Osteocyte (in vitro differentiated cells): Measurements from ENCODE around the gene ZSCAN9. TPM values are rescaled to one million over a fixed set of nuclear protein-coding genes. Genes with fewer than 3 reads are reported as not detected.

Experiments
- DNase-seq: peaks from one replicate; pipeline ENCODE4 v3.0.0; 2021; ENCODE audit warnings: mixed read lengths; ENCODE audit not compliant: unreplicated experiment; ENCODE audit errors: extremely low spot score
- H3K27ac Mint-ChIP-seq: one replicate; pipeline ENCODE4 v1.8.0; 2021; ENCODE audit warnings: mild to moderate bottlenecking, mixed read lengths; ENCODE audit not compliant: unreplicated experiment
- H3K27me3 Mint-ChIP-seq: one replicate; pipeline ENCODE4 v1.8.0; 2021; ENCODE audit warnings: mixed read lengths; ENCODE audit not compliant: unreplicated experiment
- H3K36me3 Mint-ChIP-seq: one replicate; pipeline ENCODE4 v1.8.0; 2021; ENCODE audit warnings: mixed read lengths; ENCODE audit not compliant: unreplicated experiment
- H3K4me1 Mint-ChIP-seq: one replicate; pipeline ENCODE4 v1.8.0; 2021; ENCODE audit warnings: mixed read lengths; ENCODE audit not compliant: unreplicated experiment
- H3K4me3 Mint-ChIP-seq: one replicate; pipeline ENCODE4 v1.8.0; 2021; ENCODE audit warnings: mild to moderate bottlenecking, moderate library complexity, mixed read lengths; ENCODE audit not compliant: unreplicated experiment
- H3K9me3 Mint-ChIP-seq: one replicate; pipeline ENCODE4 v1.8.0; 2021; ENCODE audit warnings: mixed read lengths; ENCODE audit not compliant: unreplicated experiment
- long read RNA-seq: library from polyadenylated mRNA; unstranded; transcript quantifications from one replicate; pipeline ENCODE4 v2.0.0, GENCODE V29; 2021
- total RNA-seq: library from RNA; stranded (reverse); gene quantifications from 2 replicates; pipeline ENCODE4 v1.2.1, GENCODE V29; 2021
- TF ChIP-seq, protein P1 (sequence below): fragments of 200-600 bp; sonication (generic); IDR thresholded peaks from 2 replicates; pipeline ENCODE4 v1.5.0; 2021; ENCODE audit warnings: antibody characterized with exemption, mild to moderate bottlenecking, moderate library complexity

The ZSCAN9 gene
- 14.9 and 16.7 TPM in 2 replicates for total RNA-seq
- long read RNA-seq, transcript ZSCAN9-204 (3 exons, 2,062 nt), result minor isoform, 10 of 75 reads
- long read RNA-seq, transcript ZSCAN9-201 (4 exons, 1,621 nt), result major isoform, 38 of 75 reads
- long read RNA-seq, transcript ZSCAN9-207 (4 exons, 1,601 nt), result minor isoform, 12 of 75 reads
- long read RNA-seq, partial matches to known transcripts, result 10 of 75 reads
- long read RNA-seq, other reads (novel, unspliced or antisense), result 5 of 75 reads

GRCh38 chr6:28225056-28225834 is at the start of gene ZSCAN9:
TSS of gene ZSCAN9 (plus strand) at chr6:28225275. CDS start at chr6:28227085, 1,810 bp downstream.
- TF ChIP-seq, protein P1, sequence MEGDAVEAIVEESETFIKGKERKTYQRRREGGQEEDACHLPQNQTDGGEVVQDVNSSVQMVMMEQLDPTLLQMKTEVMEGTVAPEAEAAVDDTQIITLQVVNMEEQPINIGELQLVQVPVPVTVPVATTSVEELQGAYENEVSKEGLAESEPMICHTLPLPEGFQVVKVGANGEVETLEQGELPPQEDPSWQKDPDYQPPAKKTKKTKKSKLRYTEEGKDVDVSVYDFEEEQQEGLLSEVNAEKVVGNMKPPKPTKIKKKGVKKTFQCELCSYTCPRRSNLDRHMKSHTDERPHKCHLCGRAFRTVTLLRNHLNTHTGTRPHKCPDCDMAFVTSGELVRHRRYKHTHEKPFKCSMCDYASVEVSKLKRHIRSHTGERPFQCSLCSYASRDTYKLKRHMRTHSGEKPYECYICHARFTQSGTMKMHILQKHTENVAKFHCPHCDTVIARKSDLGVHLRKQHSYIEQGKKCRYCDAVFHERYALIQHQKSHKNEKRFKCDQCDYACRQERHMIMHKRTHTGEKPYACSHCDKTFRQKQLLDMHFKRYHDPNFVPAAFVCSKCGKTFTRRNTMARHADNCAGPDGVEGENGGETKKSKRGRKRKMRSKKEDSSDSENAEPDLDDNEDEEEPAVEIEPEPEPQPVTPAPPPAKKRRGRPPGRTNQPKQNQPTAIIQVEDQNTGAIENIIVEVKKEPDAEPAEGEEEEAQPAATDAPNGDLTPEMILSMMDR, result no peak
- peak; percentile 88 for DNase-seq
- Mint-ChIP-seq H3K27me3 (peaks cover 26% of the 10 kb centered on the region), H3K4me1 (peaks cover 14% of the 10 kb centered on the region), H3K9me3 (no peaks in the 10 kb centered on the region), H3K27ac (peak within 1 kb of the TSS; percentile 95), H3K4me3 (peak within 1 kb of the TSS; percentile 93), H3K36me3 (peaks cover 28% of the 10 kb centered on the region)

DNA sequence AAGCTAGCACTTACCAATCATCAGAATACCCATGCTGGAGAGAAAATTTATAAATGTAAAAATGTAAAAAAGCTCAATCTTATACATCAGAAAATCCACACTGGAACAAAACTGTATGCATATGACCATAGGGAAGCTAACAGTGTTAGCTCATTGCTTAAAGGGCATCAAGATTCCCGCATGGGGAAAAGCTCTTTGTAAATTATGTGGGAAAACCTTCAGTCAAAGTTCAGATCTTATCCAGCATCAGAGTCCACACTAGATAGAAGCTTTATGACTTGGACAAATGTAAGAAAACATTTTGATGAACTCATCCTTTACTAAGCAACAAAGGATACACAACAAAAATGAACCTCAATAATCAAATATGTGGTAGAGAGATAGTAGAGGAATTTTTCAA is 48.7 kb upstream of the ZSCAN9 start:
- peaks cover 23% of the 10 kb centered on the region for H3K27me3 Mint-ChIP-seq
- no peak overlapping the region for H3K27ac Mint-ChIP-seq
- H3K4me3 Mint-ChIP-seq, result no peak overlapping the region
- H3K4me1 Mint-ChIP-seq, result no peaks in the 10 kb centered on the region
- TF ChIP-seq, protein P1, result no peak
- no peak for DNase-seq
- peaks cover 4% of the 10 kb centered on the region for H3K9me3 Mint-ChIP-seq
- no peaks in the 10 kb centered on the region for H3K36me3 Mint-ChIP-seq

- H3K4me3 Mint-ChIP-seq, result no peak overlapping the region
- H3K4me1 Mint-ChIP-seq, result no peaks in the 10 kb centered on the region
- H3K27me3 Mint-ChIP-seq, result peaks cover 28% of the 10 kb centered on the region
- no peaks in the 10 kb centered on the region for H3K36me3 Mint-ChIP-seq
- H3K27ac Mint-ChIP-seq, result no peak overlapping the region
- TF ChIP-seq, protein P1, result no peak
- DNase-seq, result no peak
- H3K9me3 Mint-ChIP-seq, result peaks cover 20% of the 10 kb centered on the region
Observed at GRCh38 chr6:28182255-28182654, 42.8 kb upstream of the ZSCAN9 start.

GRCh38 chr6:28188111-28188979 is 36.7 kb upstream of the ZSCAN9 start:
- Mint-ChIP-seq H3K27ac (no peak overlapping the region), H3K9me3 (peaks cover 39% of the 10 kb centered on the region), H3K36me3 (no peaks in the 10 kb centered on the region), H3K27me3 (peaks cover 14% of the 10 kb centered on the region), H3K4me1 (no peaks in the 10 kb centered on the region), H3K4me3 (no peak overlapping the region)
- no peak for DNase-seq
- TF ChIP-seq, protein P1, result no peak
